GM19395 (cell line): Measurements from ENCODE around the gene ATP1A2.
A peak's percentile ranks its signal among the peaks of the same experiment; 100 is the strongest.

ENCODE experiments used
- ATAC-seq: cut with Tn5 transposase; IDR thresholded peaks from one replicate; pipeline ENCODE4 v1.9.1; 2021; ENCODE audit warnings: mild to moderate bottlenecking, moderate library complexity; ENCODE audit not compliant: unreplicated experiment

Gene ATP1A2

GRCh38 chr1:160115545-160116282, at the start of gene ATP1A2:
ATP1A2 (plus strand) TSS chr1:160115759; CDS start chr1:160115862, 103 bp downstream.
- no peak for ATAC-seq

GRCh38 chr1:160066829-160067745, 48.5 kb upstream of the ATP1A2 start:
- no peak for ATAC-seq

- ATAC-seq: no peak
Measured at GRCh38 chr1:160068225-160068624, 47.3 kb upstream of the ATP1A2 start.

GRCh38 chr1:160069460-160070231, 45.9 kb upstream of the ATP1A2 start, which contains the start of gene KCNJ10:
KCNJ10 (minus strand) TSS chr1:160070160; CDS start chr1:160042532, 27,628 bp downstream.
- ATAC-seq: no peak

GRCh38 chr1:160070243-160071163, 45.1 kb upstream of the ATP1A2 start:
- ATAC-seq: peak; percentile 45

- ATAC-seq: no peak
Measured at GRCh38 chr1:160071289-160071688, 44.3 kb upstream of the ATP1A2 start.

- ATAC-seq: no peak
Measured at GRCh38 chr1:160074865-160075264, 40.7 kb upstream of the ATP1A2 start.

GRCh38 chr1:160075836-160076235, 39.7 kb upstream of the ATP1A2 start:
- ATAC-seq: no peak

GRCh38 chr1:160076295-160076694, 39.3 kb upstream of the ATP1A2 start:
- ATAC-seq: no peak

GRCh38 chr1:160077486-160077885, 38.1 kb upstream of the ATP1A2 start:
- ATAC-seq: no peak

- ATAC-seq: no peak
Measured at GRCh38 chr1:160078512-160079195, 36.9 kb upstream of the ATP1A2 start.

GRCh38 chr1:160079448-160079847, 36.1 kb upstream of the ATP1A2 start:
- ATAC-seq: no peak

- ATAC-seq: no peak
Measured at GRCh38 chr1:160080381-160081100, 35.0 kb upstream of the ATP1A2 start.

GRCh38 chr1:160081261-160081936, 34.2 kb upstream of the ATP1A2 start, which contains the start of gene KCNJ9:
KCNJ9 (plus strand) TSS chr1:160081538; CDS start chr1:160084031, 2,493 bp downstream.
- ATAC-seq: no peak

GRCh38 chr1:160082487-160082886, 33.1 kb upstream of the ATP1A2 start:
- no peak for ATAC-seq

GRCh38 chr1:160082926-160083325, 32.6 kb upstream of the ATP1A2 start:
- no peak for ATAC-seq

- peak; percentile 57 for ATAC-seq
Measured at GRCh38 chr1:160083968-160084770, 31.4 kb upstream of the ATP1A2 start.
